ENCODE measurements around the gene CD320. TPM values are rescaled to one million over a fixed set of nuclear protein-coding genes. Genes with fewer than 3 reads are reported as not detected.

Gene CD320
- total RNA-seq, 1 donor from 2014 or later: 44.5 TPM

DNA sequence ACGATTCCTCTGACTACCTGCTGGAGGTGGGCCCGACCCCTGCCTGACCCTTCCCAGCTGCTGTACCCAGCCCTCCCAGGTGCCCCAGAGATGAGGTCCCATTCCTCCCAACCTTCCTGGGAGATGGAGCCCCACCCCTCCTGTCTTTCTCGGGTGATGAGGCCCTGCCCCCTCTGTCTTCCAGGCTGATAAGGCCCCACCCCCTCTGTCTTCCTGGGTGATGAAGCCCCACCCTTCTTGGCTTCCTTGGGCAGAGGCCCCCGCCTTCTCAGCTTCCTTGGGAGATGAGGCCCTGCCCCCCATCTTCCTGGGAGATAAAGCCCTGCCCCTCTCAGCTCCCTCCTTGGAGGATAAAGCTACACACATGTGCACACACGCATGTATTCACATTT lies 51.1 kb downstream of the CD320 start:
- Mint-ChIP-seq H3K27ac (ENCODE audit: unreplicated experiment) (no peak overlapping the region), H3K27me3 (ENCODE audit: unreplicated experiment) (no peaks in the 10 kb centered on the region), H3K4me3 (ENCODE audit: unreplicated experiment) (no peak overlapping the region), H3K36me3 (ENCODE audit: unreplicated experiment) (no peaks in the 10 kb centered on the region), H3K4me1 (ENCODE audit: unreplicated experiment) (peaks cover 3% of the 10 kb centered on the region), H3K9me3 (ENCODE audit: unreplicated experiment) (no peaks in the 10 kb centered on the region)
- no peak for DNase-seq (ENCODE audit: extremely low spot score, unreplicated experiment)
- TF ChIP-seq CTCF (IDR thresholded peaks at IDR 0.05): no peak

GRCh38 chr19:8256276-8257051 lies 51.7 kb downstream of the CD320 start:
- DNase-seq (ENCODE audit: extremely low spot score, unreplicated experiment): no peak
- peaks cover 3% of the 10 kb centered on the region for H3K4me1 Mint-ChIP-seq (ENCODE audit: unreplicated experiment)
- no peaks in the 10 kb centered on the region for H3K36me3 Mint-ChIP-seq (ENCODE audit: unreplicated experiment)
- H3K27me3 Mint-ChIP-seq (ENCODE audit: unreplicated experiment): no peaks in the 10 kb centered on the region
- TF ChIP-seq CTCF (IDR thresholded peaks at IDR 0.05): no peak
- no peak overlapping the region for H3K4me3 Mint-ChIP-seq (ENCODE audit: unreplicated experiment)
- no peaks in the 10 kb centered on the region for H3K9me3 Mint-ChIP-seq (ENCODE audit: unreplicated experiment)
- H3K27ac Mint-ChIP-seq (ENCODE audit: unreplicated experiment): no peak overlapping the region

- TF ChIP-seq CTCF (IDR thresholded peaks at IDR 0.05): no peak
- no peak for DNase-seq (ENCODE audit: extremely low spot score, unreplicated experiment)
- H3K36me3 Mint-ChIP-seq (ENCODE audit: unreplicated experiment): no peaks in the 10 kb centered on the region
- no peaks in the 10 kb centered on the region for H3K27me3 Mint-ChIP-seq (ENCODE audit: unreplicated experiment)
- H3K4me3 Mint-ChIP-seq (ENCODE audit: unreplicated experiment): no peak overlapping the region
- H3K9me3 Mint-ChIP-seq (ENCODE audit: unreplicated experiment): no peaks in the 10 kb centered on the region
- H3K4me1 Mint-ChIP-seq (ENCODE audit: unreplicated experiment): peaks cover 3% of the 10 kb centered on the region
- H3K27ac Mint-ChIP-seq (ENCODE audit: unreplicated experiment): no peak overlapping the region
Observed at GRCh38 chr19:8255426-8256125, 52.6 kb downstream of the CD320 start.

GRCh38 chr19:8254286-8255001 lies 53.7 kb downstream of the CD320 start:
- no peak for TF ChIP-seq CTCF (IDR thresholded peaks at IDR 0.05)
- DNase-seq (ENCODE audit: extremely low spot score, unreplicated experiment): no peak

DNA sequence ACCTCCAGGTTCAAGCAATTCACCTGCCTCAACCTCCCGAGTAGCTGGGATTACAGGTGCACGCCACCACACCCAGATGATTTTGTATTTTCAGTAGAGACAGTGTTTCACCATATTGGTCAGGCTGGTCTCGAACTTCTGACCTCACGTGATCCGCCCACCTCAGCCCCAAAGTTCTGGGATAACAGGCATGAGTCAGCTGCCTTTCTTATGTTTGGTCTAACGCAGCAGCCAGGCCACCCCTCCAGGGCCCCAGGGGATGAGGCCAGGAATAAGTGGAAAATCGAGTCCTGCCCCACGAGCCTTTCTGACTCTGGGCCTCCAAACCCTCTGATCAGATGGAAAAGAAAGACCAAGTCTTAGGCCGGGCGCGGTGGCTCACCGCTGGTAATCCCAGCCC lies 54.5 kb downstream of the CD320 start:
- no peak overlapping the region for H3K27ac Mint-ChIP-seq (ENCODE audit: unreplicated experiment)
- DNase-seq (ENCODE audit: extremely low spot score, unreplicated experiment): no peak
- TF ChIP-seq CTCF (IDR thresholded peaks at IDR 0.05): no peak

More at GRCh38 chr19:8254286-8255001, 53.7 kb downstream of the CD320 start:
- H3K4me3 Mint-ChIP-seq (ENCODE audit: unreplicated experiment): no peak overlapping the region
- no peaks in the 10 kb centered on the region for H3K27me3 Mint-ChIP-seq (ENCODE audit: unreplicated experiment)
- no peaks in the 10 kb centered on the region for H3K36me3 Mint-ChIP-seq (ENCODE audit: unreplicated experiment)
- H3K4me1 Mint-ChIP-seq (ENCODE audit: unreplicated experiment): no peaks in the 10 kb centered on the region
- no peak overlapping the region for H3K27ac Mint-ChIP-seq (ENCODE audit: unreplicated experiment)
- H3K9me3 Mint-ChIP-seq (ENCODE audit: unreplicated experiment): no peaks in the 10 kb centered on the region

More for the DNA sequence above, 54.5 kb downstream of the CD320 start:
- Mint-ChIP-seq H3K36me3 (ENCODE audit: unreplicated experiment) (no peaks in the 10 kb centered on the region), H3K4me1 (ENCODE audit: unreplicated experiment) (no peaks in the 10 kb centered on the region), H3K4me3 (ENCODE audit: unreplicated experiment) (no peak overlapping the region), H3K27me3 (ENCODE audit: unreplicated experiment) (no peaks in the 10 kb centered on the region), H3K9me3 (ENCODE audit: unreplicated experiment) (no peaks in the 10 kb centered on the region)

Data from osteocyte (in vitro differentiated cells).